NCI-H1694 treated with DMSO at 0.1 percent for 48 hours (cell line): ENCODE results near the gene INPP5D.
"Not testable (repeated sequence)": the region's sequence is repeated elsewhere in the genome, so short reads cannot be mapped to it uniquely, and the experiment has no call there.

ENCODE experiments used
- DNase-seq: peaks from one replicate; lab custom pipeline; 2025; lab: John Stamatoyannopoulos, UW

The INPP5D gene

DNA sequence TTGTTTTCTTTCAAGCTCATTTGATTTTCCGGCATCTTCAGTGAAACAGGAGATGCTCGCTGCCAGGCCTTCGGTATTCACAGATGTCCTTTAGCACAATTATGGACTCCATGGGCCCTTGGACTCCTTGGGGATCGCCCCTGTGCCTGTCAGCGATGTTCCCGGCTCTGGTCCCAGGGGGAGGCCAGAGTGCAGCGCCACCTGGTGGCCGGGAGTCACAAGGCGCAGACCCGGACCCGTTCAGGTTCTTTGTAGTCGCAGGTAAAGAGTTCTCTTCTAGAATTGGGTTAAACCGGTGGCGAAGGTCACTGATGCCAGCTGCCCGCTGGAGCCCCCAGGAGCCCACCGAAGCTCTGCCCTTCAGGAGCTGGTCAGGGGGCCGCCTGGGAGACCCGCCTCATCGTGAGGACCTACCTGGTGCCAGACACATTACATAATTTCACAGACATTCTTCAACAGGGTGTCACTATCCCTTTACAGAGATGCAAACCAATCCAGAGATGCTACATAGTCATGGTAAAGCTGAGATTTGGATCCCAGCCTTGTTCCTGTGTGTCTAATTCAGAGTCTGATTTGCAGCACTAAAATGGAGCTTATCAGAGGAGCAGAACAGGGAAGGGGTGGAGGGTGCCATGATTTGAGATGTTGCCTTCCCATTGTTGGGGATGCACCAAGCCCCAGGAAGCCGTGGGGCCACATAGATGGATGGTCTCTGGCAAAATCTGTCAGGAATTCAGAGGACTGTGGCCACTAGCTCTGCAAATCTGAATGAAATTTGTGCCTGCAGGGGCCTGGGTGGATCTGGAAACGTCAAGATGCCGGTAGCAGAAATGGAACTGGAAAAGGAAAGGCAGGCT, 6.0 kb upstream of the INPP5D start:
- peak; percentile 11 for DNase-seq

DNA sequence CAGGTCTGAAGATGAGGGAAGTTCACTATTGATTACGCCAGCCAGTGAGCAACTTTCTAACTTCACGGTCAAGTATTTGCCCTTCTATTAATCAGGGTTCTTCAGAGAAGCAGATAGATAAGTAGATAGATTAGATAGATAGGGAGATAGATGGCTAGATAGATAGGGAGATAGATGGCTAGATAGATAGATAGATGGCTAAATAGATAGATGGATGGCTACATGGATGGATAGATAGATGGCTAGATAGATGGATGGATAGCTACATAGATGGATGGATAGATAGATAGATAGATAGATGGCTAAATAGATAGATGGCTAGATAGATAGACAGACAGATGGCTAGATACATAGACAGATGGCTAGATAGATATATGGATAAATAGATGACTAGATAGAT, 4.8 kb upstream of the INPP5D start:
- no peak for DNase-seq

DNA sequence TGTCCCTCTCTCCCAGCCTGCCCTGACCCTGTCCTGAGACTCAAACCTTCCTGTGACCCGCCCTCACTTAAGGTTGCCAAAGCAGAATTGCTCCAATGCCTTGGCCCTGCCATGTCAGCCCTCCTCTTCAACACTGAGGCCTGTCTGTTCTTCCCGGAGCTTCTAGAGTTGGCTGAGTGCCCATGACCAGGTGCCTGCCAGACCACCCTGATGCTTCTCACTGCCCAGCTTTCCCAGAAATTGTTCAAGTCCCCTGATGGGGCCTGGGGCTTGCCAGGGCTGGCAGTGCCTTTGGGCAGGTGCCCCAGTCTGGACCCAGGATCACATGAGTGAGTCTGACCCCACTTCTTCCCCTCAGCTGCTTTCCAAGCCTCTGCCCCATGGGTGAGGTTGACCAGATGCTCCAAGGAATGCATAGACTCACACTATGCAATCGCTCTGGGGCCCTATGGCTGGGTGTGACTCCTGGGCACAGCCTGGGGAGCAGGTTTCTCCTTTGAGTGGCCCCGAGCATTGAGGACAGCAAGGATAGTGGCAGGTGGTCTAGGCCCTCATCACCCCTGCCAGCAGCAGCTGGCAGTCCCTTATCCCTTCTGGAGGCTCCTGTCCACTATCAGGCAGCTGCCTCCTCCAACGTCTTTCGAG, 3.1 kb upstream of the INPP5D start:
- no peak for DNase-seq

DNA sequence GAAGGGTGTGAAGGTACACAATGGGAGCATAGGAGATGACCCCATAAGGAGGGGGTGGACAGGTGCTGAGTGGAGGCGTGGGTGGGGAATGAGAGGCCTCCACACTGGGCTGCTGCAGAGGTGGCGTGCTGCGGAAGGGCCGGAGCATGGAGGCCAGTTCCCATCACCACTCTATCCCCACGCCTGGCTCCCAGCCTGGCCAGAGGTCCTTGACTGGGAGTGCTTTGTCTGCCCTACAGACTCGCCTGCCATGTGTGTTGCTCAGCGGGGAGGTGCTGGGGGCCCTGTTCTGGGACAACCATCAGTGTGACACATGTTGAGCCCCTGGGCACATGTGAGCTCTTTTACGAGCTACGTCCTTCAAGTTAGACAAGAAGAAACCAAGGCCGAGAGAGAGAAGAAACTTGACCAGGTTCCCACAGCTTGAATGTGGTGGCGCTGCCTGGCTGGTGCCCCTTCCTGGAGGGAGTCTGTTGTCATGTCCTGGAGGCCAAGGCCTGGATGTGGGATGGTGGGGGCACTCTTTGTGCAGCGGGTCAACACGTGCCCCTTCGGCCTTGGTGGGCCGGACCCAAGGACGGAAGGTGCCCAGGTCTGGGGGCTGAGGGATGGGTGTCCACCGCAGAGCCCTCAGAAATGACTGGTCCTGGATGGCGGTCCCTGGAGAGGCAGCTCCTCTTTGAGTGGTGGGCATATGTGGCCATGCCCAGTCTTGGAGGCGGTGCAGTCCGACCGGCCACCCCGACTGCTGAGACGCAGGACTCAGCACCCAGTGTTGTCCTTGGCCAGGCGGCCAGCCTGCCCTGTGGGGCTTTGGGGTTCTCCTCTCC, 1.2 kb upstream of the INPP5D start:
- DNase-seq = no peak

DNA sequence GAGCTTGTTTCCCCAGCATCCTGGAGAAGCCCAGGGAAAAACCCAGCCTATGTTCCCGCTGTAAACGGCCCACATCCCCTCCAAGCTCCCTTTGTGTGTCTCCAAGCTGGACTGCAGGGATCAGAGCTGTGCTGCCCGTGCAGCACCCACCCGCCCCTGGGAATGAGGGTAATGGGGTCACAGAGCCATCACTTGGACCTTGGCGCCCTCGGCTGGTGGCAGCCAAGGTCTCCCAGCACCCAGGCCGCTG, 670 bp upstream of the INPP5D start:
- DNase-seq = no peak

DNA sequence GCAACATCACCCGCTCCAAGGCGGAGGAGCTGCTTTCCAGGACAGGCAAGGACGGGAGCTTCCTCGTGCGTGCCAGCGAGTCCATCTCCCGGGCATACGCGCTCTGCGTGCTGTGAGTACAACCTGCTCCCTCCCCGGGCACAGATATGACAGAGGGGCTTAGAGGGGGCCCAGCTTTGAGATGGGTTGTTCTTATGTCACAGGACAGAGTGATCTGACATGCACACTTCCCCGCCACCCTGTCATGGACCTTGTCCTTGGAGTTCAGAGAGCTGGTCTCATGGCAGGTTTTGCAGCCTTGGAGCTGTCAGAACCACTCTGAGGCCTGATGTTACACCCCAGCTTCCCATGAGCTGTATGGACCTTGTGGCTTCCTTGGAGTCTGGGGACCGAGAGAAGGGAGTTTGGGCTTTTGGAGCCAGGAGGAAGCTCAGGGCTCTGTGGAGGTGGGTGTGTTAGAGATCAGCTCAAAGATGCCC, 398 bp downstream of the INPP5D start:
- DNase-seq = no peak

DNA sequence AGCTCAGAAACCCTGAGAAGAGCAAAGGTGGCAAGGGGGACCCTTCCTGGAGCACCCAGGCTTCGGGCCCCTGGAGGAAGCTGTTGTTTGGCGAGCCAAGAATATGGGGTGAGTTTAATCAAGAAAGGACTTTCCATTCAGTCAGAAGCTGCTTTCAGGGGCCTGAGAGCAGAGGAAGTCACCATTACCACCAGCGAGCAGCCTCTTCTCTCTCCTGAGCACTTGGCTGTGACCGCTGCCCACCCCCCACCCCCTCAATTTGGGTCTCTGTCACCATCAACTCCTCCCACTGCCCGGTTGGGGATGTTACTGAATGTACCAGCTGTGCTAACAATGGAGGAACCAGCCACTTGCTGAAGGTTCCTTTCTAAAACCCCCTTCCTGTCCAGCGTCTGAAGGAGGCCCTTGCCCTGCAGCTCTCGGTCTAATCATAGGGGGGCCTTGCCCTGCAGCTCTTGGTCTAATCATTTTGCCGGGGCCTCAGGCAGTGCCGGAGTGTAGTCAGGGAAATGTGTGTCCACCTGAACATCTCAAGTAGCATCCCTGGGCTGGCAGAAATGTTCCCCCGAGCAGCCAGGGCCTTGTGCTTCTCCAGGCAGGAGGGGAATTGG, 943 bp downstream of the INPP5D start:
- no peak for DNase-seq

DNA sequence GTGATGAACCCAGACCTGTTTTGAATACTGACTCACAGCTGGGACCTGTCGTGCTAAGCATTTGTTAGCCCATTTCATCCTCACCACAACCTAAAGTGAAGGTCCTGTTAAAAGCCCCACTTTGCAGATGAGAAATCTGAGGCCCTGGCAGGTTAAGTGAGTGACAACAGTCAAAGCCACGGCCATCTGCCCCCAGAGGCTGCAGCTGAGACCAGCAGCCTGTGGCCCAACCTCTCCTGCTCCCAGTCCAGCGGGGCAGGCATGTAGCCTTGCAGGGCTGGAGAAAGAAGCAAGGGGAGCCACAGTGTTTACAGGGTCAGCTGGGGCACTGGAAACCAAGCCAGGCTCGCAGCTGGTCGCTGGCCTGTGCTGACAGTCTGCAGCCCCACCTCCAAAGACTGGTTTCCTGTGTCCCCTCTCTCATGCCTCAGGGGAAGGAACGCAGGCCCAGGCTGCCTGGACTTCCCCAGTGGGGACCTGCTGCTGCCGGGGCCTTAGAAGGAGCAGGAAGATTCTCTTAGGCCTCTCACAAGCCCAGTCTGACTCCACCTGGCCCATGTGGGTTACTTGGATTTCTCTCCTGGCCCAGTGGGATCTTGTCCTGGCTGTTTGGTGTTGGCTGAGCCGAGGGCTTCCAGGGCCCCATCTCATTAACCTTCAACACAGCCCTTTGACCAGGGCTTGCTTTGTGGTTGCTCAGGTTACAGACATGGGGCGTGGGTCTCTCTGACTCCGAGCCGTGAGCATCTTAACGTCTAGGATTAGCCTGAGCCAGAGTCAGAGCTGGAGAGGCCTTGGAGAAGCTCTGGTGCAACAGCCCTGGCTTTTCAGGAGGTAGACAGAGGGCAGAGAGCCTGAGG, 1.7 kb downstream of the INPP5D start:
- DNase-seq = no peak

DNA sequence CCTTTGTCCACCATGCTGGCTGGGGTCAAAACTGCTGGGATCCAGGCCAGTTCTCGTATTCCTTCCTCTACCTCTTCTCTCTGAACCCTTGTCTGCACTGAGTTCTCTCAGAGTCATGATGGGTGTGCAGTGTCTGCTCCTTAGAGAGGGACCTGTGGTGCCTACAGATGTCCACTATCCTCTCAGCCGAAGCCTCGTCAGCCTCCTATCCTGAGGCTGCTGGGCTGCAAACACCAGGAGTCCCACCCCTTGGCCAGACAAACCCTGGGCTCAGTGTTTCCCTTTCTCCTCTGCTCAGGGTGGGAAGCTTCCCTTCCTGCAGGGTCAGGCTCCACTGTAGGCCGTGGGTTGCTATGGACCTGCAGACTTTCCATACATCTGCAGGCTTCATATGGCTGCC, 2.3 kb downstream of the INPP5D start:
- no peak for DNase-seq

DNA sequence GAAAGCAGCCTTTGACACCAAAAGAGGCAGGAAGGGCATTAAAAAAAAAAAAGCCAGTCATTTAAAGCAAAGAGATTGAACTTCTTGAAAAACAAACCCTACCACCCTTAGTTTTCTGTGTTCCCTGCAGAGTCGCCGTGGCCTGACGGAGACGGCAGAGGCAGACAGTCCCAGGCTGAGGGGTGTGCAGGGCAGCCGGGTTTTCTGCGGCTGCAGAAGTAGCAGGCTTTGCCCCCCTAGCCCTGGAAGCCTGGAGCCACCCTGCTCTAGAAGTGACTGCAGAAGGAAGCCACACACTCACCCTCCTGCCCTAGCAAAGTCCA, 2.8 kb downstream of the INPP5D start:
- DNase-seq = no peak

DNA sequence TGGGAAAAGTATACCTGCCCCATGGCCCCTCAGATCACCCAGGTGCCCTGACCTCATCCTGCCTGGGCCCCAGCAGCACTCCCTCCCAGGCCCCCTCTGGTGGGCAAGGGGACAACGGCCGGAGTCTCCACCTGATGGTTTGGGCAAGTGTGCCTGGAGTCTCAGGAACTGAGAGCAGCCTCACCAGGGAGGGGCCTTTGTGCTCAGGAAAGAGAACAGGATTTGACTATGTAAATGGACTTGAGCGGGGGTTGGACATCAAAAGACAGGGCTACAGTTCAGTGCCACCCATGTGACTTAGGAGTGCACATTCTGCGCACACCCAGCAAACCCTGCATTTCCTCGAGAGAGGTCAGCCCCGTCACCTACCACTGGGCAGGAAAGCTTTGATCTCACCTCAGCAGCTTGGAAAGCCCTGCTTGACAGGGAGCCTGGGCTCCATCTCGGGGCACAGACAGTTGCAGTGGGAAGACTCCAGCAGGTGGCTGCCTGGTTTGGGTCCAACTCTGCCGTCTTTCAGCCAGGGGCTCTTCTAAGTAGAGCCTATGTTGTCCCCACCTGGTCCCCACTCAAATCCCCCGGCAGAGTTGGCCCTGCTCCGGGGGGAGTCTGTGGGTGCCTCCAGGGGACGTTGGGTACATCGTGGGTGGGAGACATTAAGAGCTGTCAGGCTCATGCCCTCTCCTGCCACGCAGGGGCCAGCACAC, 3.3 kb downstream of the INPP5D start:
- DNase-seq = no peak

DNA sequence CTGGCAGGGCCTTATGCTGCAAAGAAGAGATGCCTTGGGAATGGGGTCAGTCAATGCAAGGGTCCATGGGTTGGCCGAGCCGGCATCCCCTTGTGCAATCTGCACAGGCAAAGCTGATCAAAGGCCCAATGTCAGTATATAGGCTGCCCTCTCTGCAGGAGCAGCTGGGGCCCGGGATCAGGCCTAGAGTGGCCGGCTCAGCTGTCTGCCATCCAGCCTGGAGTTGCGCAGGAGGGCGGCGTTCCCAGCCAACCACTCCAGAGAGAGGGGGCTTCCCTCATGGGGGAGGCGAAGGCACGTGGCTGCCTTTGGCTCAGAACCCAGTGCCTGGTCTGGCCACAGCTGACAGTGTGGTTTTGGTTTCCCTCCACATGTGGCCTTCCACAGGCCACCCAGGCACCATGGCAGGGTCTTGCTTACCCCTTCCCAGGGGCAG, 3.9 kb downstream of the INPP5D start:
- no peak for DNase-seq

DNA sequence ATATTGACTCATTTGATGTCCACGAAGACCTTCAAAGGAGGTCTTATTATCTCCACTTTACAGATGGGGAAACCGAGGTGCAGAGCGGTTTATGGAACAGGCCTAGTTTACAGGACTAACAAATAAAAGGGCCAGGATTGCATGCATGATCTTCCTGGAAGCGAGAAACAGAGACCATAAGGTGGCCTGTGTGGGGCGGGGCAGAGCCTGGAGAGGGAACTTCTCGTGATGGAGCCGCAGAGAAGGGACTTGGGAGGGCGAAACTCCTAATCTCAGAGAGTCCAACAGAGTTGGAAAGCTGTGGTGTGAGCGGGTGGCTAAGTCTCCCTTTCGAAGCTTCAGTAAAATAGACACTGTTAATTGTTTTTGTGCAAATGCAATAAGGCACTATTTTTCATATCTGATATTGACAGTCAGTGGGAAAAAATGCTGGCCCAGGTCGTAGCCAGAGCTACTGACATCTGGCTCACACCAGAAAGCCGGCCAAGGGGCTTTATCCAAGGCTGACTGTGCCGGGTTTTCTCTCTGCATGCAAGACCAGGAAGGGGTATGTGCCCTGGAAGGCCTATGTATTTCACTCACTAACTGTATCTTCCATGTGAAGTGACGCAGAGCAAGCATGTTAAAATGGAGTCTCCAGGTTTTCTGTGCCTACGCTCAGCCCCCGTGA, 4.5 kb downstream of the INPP5D start:
- DNase-seq = no peak

DNA sequence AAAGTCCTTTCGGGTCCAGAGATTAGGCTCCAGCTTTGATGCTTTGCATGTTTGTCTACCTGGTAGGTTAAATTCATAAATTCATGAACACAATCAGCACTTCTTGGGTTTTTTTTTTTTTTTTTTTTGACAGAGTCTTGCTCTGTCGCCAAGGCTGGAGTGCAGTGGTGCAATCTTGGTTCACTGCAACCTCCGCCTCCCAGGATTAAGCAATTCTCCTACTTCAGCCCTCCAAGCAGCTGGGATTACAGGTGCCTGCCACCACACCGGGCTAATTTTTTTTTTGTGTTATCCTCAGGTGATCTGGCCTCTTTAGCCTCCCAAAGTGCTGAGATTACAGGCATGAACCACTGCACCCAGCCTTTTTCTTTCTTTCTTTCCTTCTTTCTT, 5.1 kb downstream of the INPP5D start:
- not testable (repeated sequence) for DNase-seq

DNA sequence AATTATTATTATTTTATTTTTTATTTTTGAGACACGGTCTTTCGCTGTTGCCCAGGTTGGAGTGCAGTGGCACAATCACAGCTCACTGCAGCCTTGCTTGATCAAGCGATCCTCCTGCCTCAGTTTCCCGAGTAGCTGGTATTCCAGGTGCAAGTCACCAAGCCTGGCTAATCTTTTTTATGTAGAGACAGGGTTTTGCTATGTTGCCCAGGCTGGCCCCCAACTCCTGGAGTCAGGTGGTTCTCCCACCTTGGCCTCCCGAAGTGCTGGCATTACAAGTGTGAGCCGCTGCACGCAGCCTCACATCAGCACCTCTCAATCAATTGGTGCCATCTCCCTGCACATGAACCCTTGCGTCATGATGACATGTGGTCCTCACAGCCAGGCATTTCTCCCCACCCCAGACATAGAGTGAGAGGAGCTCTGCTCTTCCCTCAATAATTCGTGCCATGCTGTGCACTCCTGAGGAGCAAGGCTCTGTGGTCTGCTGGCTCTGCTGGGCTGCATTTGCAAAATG, 5.9 kb downstream of the INPP5D start:
- DNase-seq = no peak

DNA sequence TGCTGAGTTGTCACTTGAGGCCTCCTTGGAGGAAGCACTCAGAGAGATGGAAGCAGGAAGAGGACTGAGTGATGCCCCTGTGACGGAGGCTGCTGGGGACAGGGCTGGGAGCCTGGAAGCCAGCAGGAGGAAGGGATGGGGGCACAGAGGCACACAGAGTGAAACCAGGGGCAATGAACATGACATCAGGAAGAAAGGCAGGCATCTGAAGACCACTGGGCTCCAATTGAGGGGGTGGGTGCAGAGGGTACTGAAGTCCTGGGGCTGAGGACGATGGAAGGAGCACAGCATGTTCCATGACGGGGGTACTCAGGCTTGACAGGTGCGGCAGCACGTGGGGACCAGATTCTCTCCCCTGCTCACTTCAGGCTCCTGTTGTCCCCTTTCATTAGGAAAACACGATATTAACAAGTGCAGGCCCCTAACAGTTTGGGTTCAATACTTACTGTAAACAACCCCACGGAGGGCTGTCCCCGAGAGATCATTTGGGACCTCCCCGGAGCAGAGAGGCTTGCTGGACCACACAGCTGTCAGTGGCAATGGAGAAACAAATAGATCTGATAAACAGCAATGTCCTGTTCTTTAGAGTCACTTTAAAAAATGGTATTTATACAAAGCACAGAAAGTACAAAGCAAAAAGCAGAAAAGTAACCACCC, 8.7 kb downstream of the INPP5D start:
- DNase-seq = no peak

DNA sequence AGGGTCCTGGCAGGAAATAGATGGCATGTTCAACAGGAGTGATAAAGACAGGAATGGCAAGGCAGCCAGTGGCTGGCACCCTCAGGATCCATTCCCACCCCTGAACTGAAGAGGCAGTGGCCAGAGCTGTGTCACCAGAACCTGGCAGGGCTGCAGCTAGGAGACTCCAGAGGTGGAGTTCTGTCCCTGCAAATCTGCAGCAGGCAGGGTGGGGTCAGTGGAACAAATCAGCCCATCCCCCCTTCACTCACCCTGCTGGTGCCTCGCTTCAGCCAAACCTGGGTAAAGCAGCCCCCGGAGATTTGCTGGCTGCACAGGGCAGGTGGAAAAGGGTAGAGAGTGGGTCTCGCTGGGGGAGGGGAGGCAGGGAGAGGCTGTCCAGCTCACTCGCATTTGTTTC, 12.7 kb downstream of the INPP5D start:
- no peak for DNase-seq

DNA sequence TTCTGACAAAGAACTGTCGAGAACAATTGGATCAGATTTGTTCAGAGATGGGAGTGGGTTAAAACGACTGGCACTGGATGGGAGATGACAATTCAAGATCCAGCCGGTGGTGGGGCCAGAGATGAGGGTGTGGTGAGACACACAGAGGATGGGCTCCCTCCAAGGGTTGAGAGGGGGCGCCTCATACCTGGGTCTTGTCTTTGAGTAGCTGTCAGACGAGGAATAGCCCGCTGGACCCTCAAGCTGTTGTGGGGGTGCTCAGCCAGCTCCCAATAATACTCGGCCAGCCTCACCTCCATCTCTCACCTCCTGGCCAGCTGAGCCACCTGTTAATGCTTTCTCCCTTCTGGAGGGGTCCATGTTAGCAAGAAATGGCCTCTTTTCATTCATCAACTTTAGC, 14.0 kb downstream of the INPP5D start:
- no peak for DNase-seq

DNA sequence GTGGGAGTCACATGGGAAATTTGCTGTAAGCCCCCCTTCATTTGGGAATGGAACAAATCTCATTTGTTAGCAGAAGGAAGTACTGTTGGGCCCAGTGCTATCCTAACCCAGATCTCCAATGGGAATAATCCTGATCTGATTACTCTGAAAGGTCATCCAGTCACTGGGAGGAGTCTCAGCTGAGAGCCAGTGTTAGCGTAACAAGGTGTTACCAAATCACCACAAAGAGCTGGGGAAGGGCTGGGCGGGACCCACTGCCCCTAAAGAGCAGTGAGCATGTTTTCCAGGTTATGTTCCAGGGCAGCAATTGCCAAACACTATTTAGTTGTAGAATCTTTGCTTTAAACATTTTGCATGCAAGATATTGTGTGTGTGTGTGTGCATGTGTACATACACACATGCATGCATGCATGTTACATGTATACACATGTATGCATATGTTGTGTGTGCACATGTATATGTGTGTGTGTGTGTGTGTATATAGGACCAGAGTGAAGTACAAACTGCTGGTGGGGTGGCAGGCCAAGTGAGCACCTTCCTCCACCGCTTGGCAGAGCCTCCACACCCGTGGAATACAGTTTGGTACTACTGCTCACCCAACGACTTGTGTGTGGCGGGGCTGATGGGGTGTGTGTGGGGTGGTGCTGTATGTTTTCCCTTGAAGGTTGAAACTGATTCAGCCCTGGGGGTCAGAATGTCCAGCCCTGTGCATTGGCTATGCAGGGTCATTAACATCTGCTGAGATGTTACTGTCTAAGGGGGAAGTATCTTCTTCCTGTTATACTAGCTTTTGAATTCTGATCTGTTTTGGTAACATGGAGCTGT, 15.2 kb downstream of the INPP5D start:
- DNase-seq = no peak
